ENCODE measurements around the gene MCOLN3. TPM values are rescaled to one million over a fixed set of nuclear protein-coding genes. Genes with fewer than 3 reads are reported as not detected.

The MCOLN3 gene
- total RNA-seq, 1 donor from 2014 or later = 0.75 TPM

- H3K4me1 Mint-ChIP-seq (ENCODE audit: low read depth, unreplicated experiment) = no peaks in the 10 kb centered on the region
- no peaks in the 10 kb centered on the region for H3K27me3 Mint-ChIP-seq (ENCODE audit: low read depth, unreplicated experiment)
- Histone ChIP-seq H3K27me3 (ENCODE audit: insufficient read depth, low read length) (peaks cover 9% of the 10 kb centered on the region), H3K36me3 (ENCODE audit: insufficient read depth, low read length) (no peaks in the 10 kb centered on the region), H3K4me2 (ENCODE audit: low read length) (no peak overlapping the region), H3K79me2 (ENCODE audit: insufficient read depth, low read length) (no peaks in the 10 kb centered on the region), H3K27ac (ENCODE audit: low read depth, low read length) (no peak overlapping the region), H3K9me3 (ENCODE audit: insufficient read depth, low read depth, low read length) (no peaks in the 10 kb centered on the region), H3K9ac (ENCODE audit: low read length) (no peak overlapping the region), H3K4me3 (ENCODE audit: insufficient read depth, low read depth, low read length) (no peak overlapping the region), H3K4me1 (ENCODE audit: insufficient read depth, low read length) (no peaks in the 10 kb centered on the region), H2AFZ (ENCODE audit: low read depth, low read length) (no peak overlapping the region), H4K20me1 (ENCODE audit: insufficient read depth, low read length) (no peaks in the 10 kb centered on the region)
- no peak overlapping the region for H3K4me3 Mint-ChIP-seq (ENCODE audit: unreplicated experiment)
- TF ChIP-seq CTCF (IDR thresholded peaks at IDR 0.05; ENCODE audit: insufficient read depth, low read depth, low read length) (no peak), EZH2 (IDR thresholded peaks at IDR 0.05; ENCODE audit: insufficient read depth, low read length) (no peak)
- FAIRE-seq = no peak
- no peak for DNase-seq (ENCODE audit: low read depth)
- no peak overlapping the region for H3K27ac Mint-ChIP-seq (ENCODE audit: unreplicated experiment)
- H3K9me3 Mint-ChIP-seq (ENCODE audit: unreplicated experiment) = no peaks in the 10 kb centered on the region
- no peaks in the 10 kb centered on the region for H3K36me3 Mint-ChIP-seq (ENCODE audit: low read depth, unreplicated experiment)
Observed at GRCh38 chr1:85025940-85026339, 22.4 kb downstream of the MCOLN3 start.

- FAIRE-seq = no peak
- H3K9me3 Mint-ChIP-seq (ENCODE audit: unreplicated experiment) = no peaks in the 10 kb centered on the region
Observed at GRCh38 chr1:85024736-85025135, 23.6 kb downstream of the MCOLN3 start.

More at GRCh38 chr1:85024736-85025135, 23.6 kb downstream of the MCOLN3 start:
- Histone ChIP-seq H3K4me2 (ENCODE audit: low read length) (no peak overlapping the region), H3K79me2 (ENCODE audit: insufficient read depth, low read length) (no peaks in the 10 kb centered on the region), H3K9ac (ENCODE audit: low read length) (no peak overlapping the region), H4K20me1 (ENCODE audit: insufficient read depth, low read length) (no peaks in the 10 kb centered on the region), H3K4me1 (ENCODE audit: insufficient read depth, low read length) (no peaks in the 10 kb centered on the region), H3K9me3 (ENCODE audit: insufficient read depth, low read depth, low read length) (no peaks in the 10 kb centered on the region), H3K4me3 (ENCODE audit: insufficient read depth, low read depth, low read length) (no peak overlapping the region), H2AFZ (ENCODE audit: low read depth, low read length) (no peak overlapping the region), H3K27me3 (ENCODE audit: insufficient read depth, low read length) (peaks cover 12% of the 10 kb centered on the region), H3K36me3 (ENCODE audit: insufficient read depth, low read length) (no peaks in the 10 kb centered on the region), H3K27ac (ENCODE audit: low read depth, low read length) (no peak overlapping the region)
- Mint-ChIP-seq H3K36me3 (ENCODE audit: low read depth, unreplicated experiment) (no peaks in the 10 kb centered on the region), H3K27me3 (ENCODE audit: low read depth, unreplicated experiment) (no peaks in the 10 kb centered on the region), H3K4me3 (ENCODE audit: unreplicated experiment) (no peak overlapping the region), H3K27ac (ENCODE audit: unreplicated experiment) (no peak overlapping the region), H3K4me1 (ENCODE audit: low read depth, unreplicated experiment) (no peaks in the 10 kb centered on the region)
- TF ChIP-seq EZH2 (IDR thresholded peaks at IDR 0.05; ENCODE audit: insufficient read depth, low read length) (no peak), CTCF (IDR thresholded peaks at IDR 0.05; ENCODE audit: insufficient read depth, low read depth, low read length) (no peak)
- no peak for DNase-seq (ENCODE audit: low read depth)

All from astrocyte (in vitro differentiated cells and primary cell).